ENCODE data around the gene CCDC13. TPM values are rescaled to one million over a fixed set of nuclear protein-coding genes. Genes with fewer than 3 reads are reported as not detected.
A peak's percentile ranks its signal among the peaks of the same experiment; 100 is the strongest.

CCDC13 gene
- total RNA-seq, 1 donor from 2014 or later = 2.4 TPM

GRCh38 chr3:42780398-42780797 lies 7.3 kb upstream of the CCDC13 start:
- no peak overlapping the region for H3K4me3 Mint-ChIP-seq
- peaks cover 19% of the 10 kb centered on the region for H3K36me3 Mint-ChIP-seq
- no peak for TF ChIP-seq CTCF (conservative IDR thresholded peaks at IDR 0.05)
- peaks cover 6% of the 10 kb centered on the region for H3K4me1 Mint-ChIP-seq (ENCODE audit: unreplicated experiment)
- no peaks in the 10 kb centered on the region for H3K9me3 Mint-ChIP-seq
- H3K27ac Mint-ChIP-seq = peak overlapping the region; percentile 55
- no peak for DNase-seq (ENCODE audit: extremely low spot score, unreplicated experiment)
- no peaks in the 10 kb centered on the region for H3K27me3 Mint-ChIP-seq

- no peak overlapping the region for H3K4me3 Mint-ChIP-seq
Measured at GRCh38 chr3:42778644-42779043, 5.6 kb upstream of the CCDC13 start.

GRCh38 chr3:42773409-42773751 lies 327 bp upstream of the CCDC13 start:
- Mint-ChIP-seq H3K27me3 (peaks cover 13% of the 10 kb centered on the region), H3K36me3 (peaks cover 6% of the 10 kb centered on the region), H3K4me1 (ENCODE audit: unreplicated experiment) (peaks cover 8% of the 10 kb centered on the region), H3K4me3 (peak overlapping the region; percentile 87), H3K27ac (peak overlapping the region; percentile 75), H3K9me3 (peaks cover 7% of the 10 kb centered on the region)
- DNase-seq (ENCODE audit: extremely low spot score, unreplicated experiment) = no peak
- no peak for TF ChIP-seq CTCF (conservative IDR thresholded peaks at IDR 0.05)

More at GRCh38 chr3:42778644-42779043, 5.6 kb upstream of the CCDC13 start:
- Mint-ChIP-seq H3K27ac (no peak overlapping the region), H3K36me3 (peaks cover 17% of the 10 kb centered on the region), H3K27me3 (no peaks in the 10 kb centered on the region), H3K9me3 (no peaks in the 10 kb centered on the region), H3K4me1 (ENCODE audit: unreplicated experiment) (peaks cover 7% of the 10 kb centered on the region)
- TF ChIP-seq CTCF (conservative IDR thresholded peaks at IDR 0.05) = no peak
- no peak for DNase-seq (ENCODE audit: extremely low spot score, unreplicated experiment)

- no peak for DNase-seq (ENCODE audit: extremely low spot score, unreplicated experiment)
- TF ChIP-seq CTCF (conservative IDR thresholded peaks at IDR 0.05) = no peak
- Mint-ChIP-seq H3K4me3 (peak overlapping the region; percentile 61), H3K36me3 (peaks cover 6% of the 10 kb centered on the region), H3K27ac (no peak overlapping the region), H3K4me1 (ENCODE audit: unreplicated experiment) (peaks cover 8% of the 10 kb centered on the region), H3K9me3 (peaks cover 7% of the 10 kb centered on the region), H3K27me3 (peaks cover 13% of the 10 kb centered on the region)
Measured at GRCh38 chr3:42771271-42771670, 1.8 kb downstream of the CCDC13 start.

- DNase-seq (ENCODE audit: extremely low spot score, unreplicated experiment) = no peak
- peaks cover 8% of the 10 kb centered on the region for H3K4me1 Mint-ChIP-seq (ENCODE audit: unreplicated experiment)
Measured at GRCh38 chr3:42769477-42770131, 3.4 kb downstream of the CCDC13 start.

More at GRCh38 chr3:42769477-42770131, 3.4 kb downstream of the CCDC13 start:
- H3K27ac Mint-ChIP-seq = no peak overlapping the region
- peaks cover 6% of the 10 kb centered on the region for H3K36me3 Mint-ChIP-seq
- no peak for TF ChIP-seq CTCF (conservative IDR thresholded peaks at IDR 0.05)
- H3K4me3 Mint-ChIP-seq = no peak overlapping the region
- H3K9me3 Mint-ChIP-seq = peaks cover 7% of the 10 kb centered on the region
- H3K27me3 Mint-ChIP-seq = peaks cover 13% of the 10 kb centered on the region

Measured in type B pancreatic cell (in vitro differentiated cells).